ENCODE data around the gene HOXD10. TPM values are rescaled to one million over a fixed set of nuclear protein-coding genes. Genes with fewer than 3 reads are reported as not detected.
A peak's percentile ranks its signal among the peaks of the same experiment; 100 is the strongest.

The HOXD10 gene
- polyA plus RNA-seq, 1 donor from 2014 or later, result not detected

GRCh38 chr2:176098366-176099158 lies 18.0 kb upstream of the HOXD10 start:
- no peaks in the 10 kb centered on the region for H3K79me2 ChIP-seq (replicated peaks; ENCODE audit: insufficient read depth, low read length)
- H3K27me3 ChIP-seq (ENCODE audit: insufficient read depth, low read depth, low read length), result peaks cover 100% of the 10 kb centered on the region
- TF ChIP-seq RAD21 (conservative IDR thresholded peaks at IDR 0.05) (no peak), SMC3 (conservative IDR thresholded peaks at IDR 0.05; ENCODE audit: poor library complexity) (no peak), POLR2AphosphoS5 (IDR thresholded peaks at IDR 0.05) (no peak), EP300 (conservative IDR thresholded peaks at IDR 0.05; ENCODE audit: poor library complexity, severe bottlenecking) (no peak), EZH2 (IDR thresholded peaks at IDR 0.05; ENCODE audit: borderline replicate concordance, insufficient read depth, low read length, poor library complexity, severe bottlenecking) (no peak), TAF1 (IDR thresholded peaks at IDR 0.05; ENCODE audit: low read depth) (no peak), MXI1 (conservative IDR thresholded peaks at IDR 0.05; ENCODE audit: poor library complexity, severe bottlenecking) (no peak), REST (IDR thresholded peaks at IDR 0.05; ENCODE audit: borderline replicate concordance) (no peak)
- TF ChIP-seq, protein P1, sequence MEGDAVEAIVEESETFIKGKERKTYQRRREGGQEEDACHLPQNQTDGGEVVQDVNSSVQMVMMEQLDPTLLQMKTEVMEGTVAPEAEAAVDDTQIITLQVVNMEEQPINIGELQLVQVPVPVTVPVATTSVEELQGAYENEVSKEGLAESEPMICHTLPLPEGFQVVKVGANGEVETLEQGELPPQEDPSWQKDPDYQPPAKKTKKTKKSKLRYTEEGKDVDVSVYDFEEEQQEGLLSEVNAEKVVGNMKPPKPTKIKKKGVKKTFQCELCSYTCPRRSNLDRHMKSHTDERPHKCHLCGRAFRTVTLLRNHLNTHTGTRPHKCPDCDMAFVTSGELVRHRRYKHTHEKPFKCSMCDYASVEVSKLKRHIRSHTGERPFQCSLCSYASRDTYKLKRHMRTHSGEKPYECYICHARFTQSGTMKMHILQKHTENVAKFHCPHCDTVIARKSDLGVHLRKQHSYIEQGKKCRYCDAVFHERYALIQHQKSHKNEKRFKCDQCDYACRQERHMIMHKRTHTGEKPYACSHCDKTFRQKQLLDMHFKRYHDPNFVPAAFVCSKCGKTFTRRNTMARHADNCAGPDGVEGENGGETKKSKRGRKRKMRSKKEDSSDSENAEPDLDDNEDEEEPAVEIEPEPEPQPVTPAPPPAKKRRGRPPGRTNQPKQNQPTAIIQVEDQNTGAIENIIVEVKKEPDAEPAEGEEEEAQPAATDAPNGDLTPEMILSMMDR (IDR thresholded peaks at IDR 0.05; ENCODE audit: poor library complexity, severe bottlenecking), result no peak
- H3K36me3 ChIP-seq (ENCODE audit: insufficient read depth, low read length), result no peaks in the 10 kb centered on the region
- H4K20me1 ChIP-seq (ENCODE audit: insufficient read depth), result no peaks in the 10 kb centered on the region
- H3F3A ChIP-seq (ENCODE audit: insufficient read depth, low read length, poor library complexity, severe bottlenecking), result no peaks in the 10 kb centered on the region
- peaks cover 7% of the 10 kb centered on the region for H3K9me3 ChIP-seq (ENCODE audit: low read length)
- H3K4me2 ChIP-seq (ENCODE audit: low read length), result no peak overlapping the region
- no peaks in the 10 kb centered on the region for H3K9me2 ChIP-seq (ENCODE audit: insufficient read depth, low read length)
- no peak overlapping the region for H3K27ac ChIP-seq (ENCODE audit: low read length)
- H3K9ac ChIP-seq (ENCODE audit: low read length), result no peak overlapping the region
- no peak overlapping the region for H3K4me3 ChIP-seq (ENCODE audit: low read length)
- no peak overlapping the region for H2AFZ ChIP-seq (ENCODE audit: low read depth, low read length)

- H3K27ac ChIP-seq (ENCODE audit: low read length), result no peak overlapping the region
- no peaks in the 10 kb centered on the region for H4K20me1 ChIP-seq (ENCODE audit: insufficient read depth)
- H3K4me3 ChIP-seq (ENCODE audit: low read length), result no peak overlapping the region
- TF ChIP-seq REST (IDR thresholded peaks at IDR 0.05; ENCODE audit: borderline replicate concordance) (no peak), EZH2 (IDR thresholded peaks at IDR 0.05; ENCODE audit: borderline replicate concordance, insufficient read depth, low read length, poor library complexity, severe bottlenecking) (peak; percentile 24)
- peaks cover 100% of the 10 kb centered on the region for H3K27me3 ChIP-seq (ENCODE audit: insufficient read depth, low read depth, low read length)
- no peaks in the 10 kb centered on the region for H3K79me2 ChIP-seq (replicated peaks; ENCODE audit: insufficient read depth, low read length)
- H3F3A ChIP-seq (ENCODE audit: insufficient read depth, low read length, poor library complexity, severe bottlenecking), result no peaks in the 10 kb centered on the region
- H3K9me3 ChIP-seq (ENCODE audit: low read length), result peaks cover 7% of the 10 kb centered on the region
- H3K9me2 ChIP-seq (ENCODE audit: insufficient read depth, low read length), result no peaks in the 10 kb centered on the region
- H3K36me3 ChIP-seq (ENCODE audit: insufficient read depth, low read length), result no peaks in the 10 kb centered on the region
- H3K9ac ChIP-seq (ENCODE audit: low read length), result no peak overlapping the region
- no peak overlapping the region for H3K4me2 ChIP-seq (ENCODE audit: low read length)
- no peak overlapping the region for H2AFZ ChIP-seq (ENCODE audit: low read depth, low read length)
Measured at GRCh38 chr2:176099159-176099727, 17.3 kb upstream of the HOXD10 start.
